Skeletal muscle cell (primary cell): Measurements from ENCODE around the gene MSRB1.
"Not testable (repeated sequence)": the region's sequence is repeated elsewhere in the genome, so short reads cannot be mapped to it uniquely, and the experiment has no call there.

Experiments used
- DNase-seq: peaks from one replicate; pipeline ENCODE4 v3.0.0-alpha.2; 2010; ENCODE audit warnings: low read depth
- H3K4me3 ChIP-seq: 2 replicates; pipeline ENCODE4 v1.5.1; 2011; ENCODE audit warnings: low read depth, mild to moderate bottlenecking, control low read depth, low read length, moderate library complexity

The MSRB1 gene

GRCh38 chr16:1923299-1924034 lies 19.5 kb downstream of the MSRB1 start:
- no peak for DNase-seq
- no peak overlapping the region for H3K4me3 ChIP-seq

GRCh38 chr16:1922357-1922756 lies 20.6 kb downstream of the MSRB1 start:
- H3K4me3 ChIP-seq = no peak overlapping the region
- no peak for DNase-seq

GRCh38 chr16:1920727-1921171 lies 22.2 kb downstream of the MSRB1 start:
- no peak overlapping the region for H3K4me3 ChIP-seq
- DNase-seq = no peak

- DNase-seq, H3K4me3 ChIP-seq: not testable (repeated sequence)
These were observed 22.9 kb downstream of the MSRB1 start for GRCh38 chr16:1920122-1920521.

GRCh38 chr16:1919327-1919998 lies 23.5 kb downstream of the MSRB1 start:
- no peak for DNase-seq

GRCh38 chr16:1918351-1919326 lies 24.4 kb downstream of the MSRB1 start, which contains the start of gene HS3ST6:
Gene HS3ST6 (minus strand): TSS chr16:1918415. CDS start chr16:1918323, 92 bp downstream.
- no peak for DNase-seq
- H3K4me3 ChIP-seq = no peak within 1 kb of the TSS

More at GRCh38 chr16:1919327-1919998, 23.5 kb downstream of the MSRB1 start:
- H3K4me3 ChIP-seq = no peak overlapping the region

- no peak overlapping the region for H3K4me3 ChIP-seq
These were observed 25.2 kb downstream of the MSRB1 start for GRCh38 chr16:1917665-1918350.

GRCh38 chr16:1917056-1917664 lies 25.8 kb downstream of the MSRB1 start:
- DNase-seq = no peak
- no peak overlapping the region for H3K4me3 ChIP-seq

More at GRCh38 chr16:1917665-1918350, 25.2 kb downstream of the MSRB1 start:
- DNase-seq = no peak

GRCh38 chr16:1916640-1916990 lies 26.4 kb downstream of the MSRB1 start:
- H3K4me3 ChIP-seq = no peak overlapping the region
- DNase-seq = no peak

GRCh38 chr16:1915732-1916639 lies 27.0 kb downstream of the MSRB1 start:
- DNase-seq = no peak
- no peak overlapping the region for H3K4me3 ChIP-seq

- DNase-seq = no peak
- H3K4me3 ChIP-seq = no peak overlapping the region
These were observed 28.0 kb downstream of the MSRB1 start for GRCh38 chr16:1914988-1915387.

GRCh38 chr16:1914084-1914608 lies 28.9 kb downstream of the MSRB1 start:
- no peak for DNase-seq

GRCh38 chr16:1913327-1914083 lies 29.5 kb downstream of the MSRB1 start:
- DNase-seq = no peak
- H3K4me3 ChIP-seq = no peak overlapping the region

More at GRCh38 chr16:1914084-1914608, 28.9 kb downstream of the MSRB1 start:
- H3K4me3 ChIP-seq = no peak overlapping the region

- H3K4me3 ChIP-seq = no peak overlapping the region
- DNase-seq = no peak
These were observed 30.8 kb downstream of the MSRB1 start for GRCh38 chr16:1912215-1912543.

- H3K4me3 ChIP-seq = no peak overlapping the region
- no peak for DNase-seq
These were observed 31.4 kb downstream of the MSRB1 start for GRCh38 chr16:1911467-1912214.

- no peak overlapping the region for H3K4me3 ChIP-seq
These were observed 33.3 kb downstream of the MSRB1 start for GRCh38 chr16:1909561-1910231.

More at GRCh38 chr16:1909561-1910231, 33.3 kb downstream of the MSRB1 start:
- no peak for DNase-seq
